Measurements from ENCODE around the gene DYNLT3.

Gene DYNLT3

DNA sequence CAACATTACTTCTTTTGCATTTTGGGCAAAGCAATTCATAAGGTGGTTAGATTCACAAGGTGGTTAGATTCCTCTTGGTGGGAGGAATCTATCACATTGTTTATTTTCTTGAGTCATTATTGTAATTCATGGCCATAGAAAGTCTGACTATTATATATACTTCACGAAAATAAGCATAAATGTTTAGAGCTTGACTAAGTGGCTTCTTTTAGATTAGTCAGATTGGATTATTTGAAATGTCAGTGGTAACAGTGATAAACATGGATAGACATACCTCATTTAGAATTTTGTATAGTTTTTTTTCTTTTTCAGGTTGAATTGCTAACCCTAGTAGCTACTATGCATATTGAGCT is 24.9 kb upstream of the DYNLT3 start:
- H3K36me3 ChIP-seq (ENCODE audit: control insufficient read depth, insufficient read depth, low read length), result no peaks in the 10 kb centered on the region
- H3K27ac ChIP-seq (ENCODE audit: low read depth, low read length, severe bottlenecking), result no peak overlapping the region
- peaks cover 9% of the 10 kb centered on the region for H3K4me1 ChIP-seq (ENCODE audit: control insufficient read depth, insufficient read depth, low read length, poor library complexity, severe bottlenecking)
- no peak overlapping the region for H3K4me3 ChIP-seq (ENCODE audit: extremely low read depth, insufficient read depth, low read length, poor library complexity, severe bottlenecking)
- no CpG with 5 or more reads among the region's 1 CpG for WGBS, 2 experiments (ENCODE audit: insufficient coverage in 2 of 2)
- no peaks in the 10 kb centered on the region for H3K9me3 ChIP-seq (ENCODE audit: control insufficient read depth, low read length)

DNA sequence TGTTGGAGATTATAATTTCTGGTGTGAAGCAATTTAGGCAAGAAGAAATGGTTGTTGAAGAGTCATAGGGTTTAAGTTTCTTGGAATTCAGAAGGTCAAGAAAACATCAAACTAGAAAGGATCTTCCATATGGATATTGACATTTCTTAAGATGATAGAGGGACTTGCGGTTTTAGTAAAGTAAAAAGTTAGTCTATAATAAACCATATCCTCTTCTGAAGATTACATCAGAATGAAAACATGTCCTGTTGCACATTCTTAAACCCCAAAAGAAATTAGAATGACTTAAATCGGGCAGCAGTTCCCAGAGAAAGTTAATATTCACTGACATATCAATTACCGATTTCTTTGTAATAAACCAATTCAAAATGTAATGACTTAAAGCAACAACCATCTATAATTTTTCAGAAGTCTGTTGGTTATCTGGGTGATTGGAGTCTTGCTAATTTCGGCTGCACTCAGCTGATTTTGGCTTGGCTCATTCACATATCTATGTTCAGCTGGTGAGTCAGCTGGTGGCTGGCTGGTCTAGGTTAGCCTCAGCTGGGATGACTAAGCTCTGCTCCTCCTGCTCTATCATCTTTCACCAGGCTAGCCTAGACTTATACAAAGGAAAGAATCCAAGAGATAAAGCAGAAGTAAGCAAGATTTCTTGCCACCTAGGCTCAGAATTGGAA is 24.4 kb upstream of the DYNLT3 start:
- peaks cover 9% of the 10 kb centered on the region for H3K4me1 ChIP-seq (ENCODE audit: control insufficient read depth, insufficient read depth, low read length, poor library complexity, severe bottlenecking)
- H3K27ac ChIP-seq (ENCODE audit: low read depth, low read length, severe bottlenecking), result no peak overlapping the region
- WGBS, 2 experiments (ENCODE audit: insufficient coverage in 2 of 2), result no CpG with 5 or more reads among the region's 4 CpGs
- H3K36me3 ChIP-seq (ENCODE audit: control insufficient read depth, insufficient read depth, low read length), result no peaks in the 10 kb centered on the region
- H3K9me3 ChIP-seq (ENCODE audit: control insufficient read depth, low read length), result no peaks in the 10 kb centered on the region
- H3K4me3 ChIP-seq (ENCODE audit: extremely low read depth, insufficient read depth, low read length, poor library complexity, severe bottlenecking), result no peak overlapping the region

DNA sequence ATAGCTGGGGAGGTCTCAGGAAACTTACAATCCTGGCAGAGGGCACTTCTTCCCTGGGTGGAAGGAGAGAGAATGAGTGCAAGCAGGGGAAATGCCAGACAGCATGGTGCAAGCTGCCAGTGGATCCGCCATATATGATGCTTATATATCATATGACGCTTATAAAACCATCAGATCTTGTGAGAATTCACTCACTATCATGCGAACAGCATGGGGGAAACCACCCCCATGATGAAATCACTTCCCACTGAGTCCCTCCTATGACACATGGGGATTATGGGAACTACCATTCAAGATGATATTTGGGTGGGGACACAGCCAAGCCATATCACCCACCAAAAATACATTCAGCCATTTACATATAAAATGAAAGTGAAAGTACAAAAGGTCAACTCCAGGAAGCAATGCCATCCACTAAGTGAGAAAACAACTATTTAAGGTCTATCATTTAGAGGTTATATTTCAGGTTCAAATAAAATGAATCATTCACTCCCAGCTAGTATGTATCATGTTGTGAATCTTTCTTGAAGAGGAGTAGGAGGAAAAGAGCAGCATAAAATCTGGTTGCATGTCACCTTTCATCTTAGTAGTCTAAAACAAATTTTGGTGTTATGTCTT is 20.3 kb upstream of the DYNLT3 start:
- Histone ChIP-seq H3K4me1 (ENCODE audit: control insufficient read depth, insufficient read depth, low read length, poor library complexity, severe bottlenecking) (peaks cover 7% of the 10 kb centered on the region), H3K27ac (ENCODE audit: low read depth, low read length, severe bottlenecking) (no peak overlapping the region)
- no CpG with 5 or more reads among the region's 3 CpGs for WGBS, 2 experiments (ENCODE audit: insufficient coverage in 2 of 2)

DNA sequence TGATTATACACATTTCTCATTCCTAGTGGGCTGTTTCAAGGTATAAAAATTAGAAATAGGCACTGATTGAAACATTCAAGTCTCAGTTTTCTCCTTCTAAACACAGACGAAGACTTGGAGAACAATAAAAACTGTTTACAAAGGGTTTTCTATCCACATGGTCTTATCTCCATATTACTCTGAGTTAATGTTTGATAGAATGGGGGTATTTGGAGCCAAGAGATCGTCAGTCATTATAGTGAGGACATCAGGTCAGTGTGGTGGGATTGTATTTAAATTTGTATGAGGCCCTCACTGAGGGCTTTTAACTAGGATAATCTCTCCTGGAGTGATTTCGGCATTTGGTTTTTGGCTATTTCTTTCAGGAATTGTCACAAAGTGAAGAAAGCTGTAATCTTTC is 16.4 kb upstream of the DYNLT3 start:
- no peaks in the 10 kb centered on the region for H3K36me3 ChIP-seq (ENCODE audit: control insufficient read depth, insufficient read depth, low read length)
- H3K27ac ChIP-seq (ENCODE audit: low read depth, low read length, severe bottlenecking), result no peak overlapping the region
- no peak overlapping the region for H3K4me3 ChIP-seq (ENCODE audit: extremely low read depth, insufficient read depth, low read length, poor library complexity, severe bottlenecking)
- peaks cover 15% of the 10 kb centered on the region for H3K4me1 ChIP-seq (ENCODE audit: control insufficient read depth, insufficient read depth, low read length, poor library complexity, severe bottlenecking)
- WGBS, 2 experiments (ENCODE audit: insufficient coverage in 2 of 2), result no CpG with 5 or more reads among the region's 3 CpGs
- no peaks in the 10 kb centered on the region for H3K9me3 ChIP-seq (ENCODE audit: control insufficient read depth, low read length)

More for the DNA sequence above, 20.3 kb upstream of the DYNLT3 start:
- H3K36me3 ChIP-seq (ENCODE audit: control insufficient read depth, insufficient read depth, low read length), result no peaks in the 10 kb centered on the region
- no peak overlapping the region for H3K4me3 ChIP-seq (ENCODE audit: extremely low read depth, insufficient read depth, low read length, poor library complexity, severe bottlenecking)
- H3K9me3 ChIP-seq (ENCODE audit: control insufficient read depth, low read length), result no peaks in the 10 kb centered on the region

DNA sequence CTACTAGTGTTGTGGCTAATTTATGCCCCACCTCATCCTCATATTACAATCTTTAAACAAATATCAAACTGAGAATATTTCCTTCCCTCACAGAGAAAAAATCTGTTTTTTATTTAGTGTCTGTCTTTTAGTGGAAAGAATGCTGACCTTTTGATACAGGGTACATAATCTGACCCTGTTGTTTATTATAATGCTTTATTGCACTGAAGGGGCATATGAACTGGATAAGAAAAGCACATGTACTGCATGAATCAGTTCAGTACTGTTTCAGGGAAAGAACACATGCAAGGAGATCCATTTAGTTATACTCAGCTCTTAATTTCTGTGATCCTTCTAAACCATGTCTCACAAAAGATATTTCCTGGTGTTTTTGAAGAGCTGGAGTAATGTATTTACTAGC is 15.5 kb upstream of the DYNLT3 start:
- no peaks in the 10 kb centered on the region for H3K9me3 ChIP-seq (ENCODE audit: control insufficient read depth, low read length)
- peaks cover 15% of the 10 kb centered on the region for H3K4me1 ChIP-seq (ENCODE audit: control insufficient read depth, insufficient read depth, low read length, poor library complexity, severe bottlenecking)
- no peaks in the 10 kb centered on the region for H3K36me3 ChIP-seq (ENCODE audit: control insufficient read depth, insufficient read depth, low read length)
- H3K27ac ChIP-seq (ENCODE audit: low read depth, low read length, severe bottlenecking), result no peak overlapping the region
- no peak overlapping the region for H3K4me3 ChIP-seq (ENCODE audit: extremely low read depth, insufficient read depth, low read length, poor library complexity, severe bottlenecking)

DNA sequence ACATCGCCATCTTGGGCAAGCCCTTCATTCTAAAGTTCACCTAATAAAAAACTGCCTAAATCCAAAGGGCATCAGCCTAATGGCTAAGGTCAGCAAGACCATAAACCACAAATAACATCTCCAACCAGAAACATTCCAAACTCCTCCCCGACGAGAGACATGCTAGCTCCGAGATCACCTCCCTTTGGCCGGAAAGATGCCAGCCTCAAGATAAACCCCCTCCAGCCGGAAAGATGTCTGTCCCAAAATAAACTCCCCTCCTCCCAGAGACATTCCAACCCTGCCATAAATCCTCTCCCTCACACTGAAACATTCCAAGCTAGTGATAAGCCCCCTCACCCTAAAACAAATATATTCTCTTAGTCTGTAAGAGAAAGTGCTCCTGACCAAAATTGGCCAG is 13.3 kb upstream of the DYNLT3 start:
- H3K27ac ChIP-seq (ENCODE audit: low read depth, low read length, severe bottlenecking), result no peak overlapping the region
- WGBS, 2 experiments (ENCODE audit: insufficient coverage in 2 of 2), result no CpG with 5 or more reads among the region's 6 CpGs
- peaks cover 15% of the 10 kb centered on the region for H3K4me1 ChIP-seq (ENCODE audit: control insufficient read depth, insufficient read depth, low read length, poor library complexity, severe bottlenecking)
- no peaks in the 10 kb centered on the region for H3K9me3 ChIP-seq (ENCODE audit: control insufficient read depth, low read length)
- H3K36me3 ChIP-seq (ENCODE audit: control insufficient read depth, insufficient read depth, low read length), result no peaks in the 10 kb centered on the region
- no peak overlapping the region for H3K4me3 ChIP-seq (ENCODE audit: extremely low read depth, insufficient read depth, low read length, poor library complexity, severe bottlenecking)

DNA sequence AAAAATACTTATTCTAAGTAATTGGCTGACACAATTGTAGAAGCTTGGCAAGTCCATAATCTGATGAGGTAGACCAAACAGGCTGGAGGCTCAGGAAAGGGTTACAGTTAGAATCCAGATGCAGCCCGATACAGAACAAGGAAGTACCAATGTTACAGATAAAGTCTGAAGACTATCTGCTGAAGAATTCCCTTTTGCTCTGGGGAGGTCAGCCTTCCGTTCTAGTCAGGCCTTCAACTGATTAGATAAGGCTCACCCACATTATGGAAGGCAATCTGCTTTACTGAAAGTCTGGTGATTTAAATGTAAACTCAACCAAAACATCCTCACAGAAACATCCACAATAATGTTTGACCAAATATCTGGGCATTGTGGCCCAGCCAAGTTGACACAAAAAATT is 7.4 kb upstream of the DYNLT3 start:
- Histone ChIP-seq H3K9me3 (ENCODE audit: control insufficient read depth, low read length) (no peaks in the 10 kb centered on the region), H3K4me1 (ENCODE audit: control insufficient read depth, insufficient read depth, low read length, poor library complexity, severe bottlenecking) (peaks cover 3% of the 10 kb centered on the region), H3K4me3 (ENCODE audit: extremely low read depth, insufficient read depth, low read length, poor library complexity, severe bottlenecking) (no peak overlapping the region), H3K27ac (ENCODE audit: low read depth, low read length, severe bottlenecking) (no peak overlapping the region), H3K36me3 (ENCODE audit: control insufficient read depth, insufficient read depth, low read length) (no peaks in the 10 kb centered on the region)
- WGBS, 2 experiments (ENCODE audit: insufficient coverage in 2 of 2), result 80% methylated on average over 1 of the region's 2 CpGs; no CpG with 5 or more reads in 1 of the 2 experiments

DNA sequence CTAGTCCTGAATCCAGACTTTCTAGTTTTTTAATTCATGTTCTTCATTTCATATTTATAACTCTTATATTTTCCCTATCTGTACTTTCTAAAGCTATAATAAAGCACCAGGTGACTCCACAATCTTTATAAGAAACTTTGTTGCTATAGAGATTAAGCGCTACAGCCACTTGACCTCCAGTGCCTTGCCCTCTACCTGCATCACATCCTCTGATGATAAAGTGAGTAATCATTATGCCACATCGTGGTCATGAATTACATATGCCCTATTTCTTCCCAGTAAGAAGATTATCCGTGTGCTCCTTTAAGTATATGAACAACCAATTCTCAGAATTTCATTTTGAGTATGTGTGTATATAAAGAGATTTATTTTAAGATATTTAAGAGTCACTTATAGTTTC is 6.8 kb upstream of the DYNLT3 start:
- WGBS, 2 experiments (ENCODE audit: insufficient coverage in 2 of 2), result no CpG with 5 or more reads among the region's 3 CpGs
- H3K4me3 ChIP-seq (ENCODE audit: extremely low read depth, insufficient read depth, low read length, poor library complexity, severe bottlenecking), result no peak overlapping the region
- no peaks in the 10 kb centered on the region for H3K4me1 ChIP-seq (ENCODE audit: control insufficient read depth, insufficient read depth, low read length, poor library complexity, severe bottlenecking)
- no peak overlapping the region for H3K27ac ChIP-seq (ENCODE audit: low read depth, low read length, severe bottlenecking)
- H3K9me3 ChIP-seq (ENCODE audit: control insufficient read depth, low read length), result no peaks in the 10 kb centered on the region
- H3K36me3 ChIP-seq (ENCODE audit: control insufficient read depth, insufficient read depth, low read length), result no peaks in the 10 kb centered on the region

DNA sequence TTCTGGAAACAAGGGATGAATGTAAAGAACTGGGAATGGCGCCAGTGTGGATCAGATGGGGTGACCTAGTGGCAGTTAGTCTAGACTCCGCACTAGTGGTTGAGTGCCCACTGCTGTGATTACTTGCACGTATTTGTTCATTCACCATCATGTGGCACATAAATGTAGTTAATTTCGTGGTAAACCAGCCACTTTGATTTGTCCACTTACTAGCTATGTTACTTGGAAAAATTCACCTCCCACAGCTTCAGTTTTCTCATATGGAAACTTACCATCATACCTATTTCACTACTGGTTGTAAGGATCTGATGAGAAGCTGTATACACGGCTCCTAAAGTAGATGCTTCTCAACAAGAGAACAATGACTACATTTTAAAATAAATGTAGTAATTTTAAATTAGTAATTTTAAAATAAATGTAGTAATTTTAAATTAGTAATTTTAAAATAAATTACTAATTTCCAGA is 394 bp upstream of the DYNLT3 start:
- no peaks in the 10 kb centered on the region for H3K9me3 ChIP-seq (ENCODE audit: control insufficient read depth, low read length)
- peaks cover 5% of the 10 kb centered on the region for H3K4me1 ChIP-seq (ENCODE audit: control insufficient read depth, insufficient read depth, low read length, poor library complexity, severe bottlenecking)
- no CpG with 5 or more reads among the region's 5 CpGs for WGBS, 2 experiments (ENCODE audit: insufficient coverage in 2 of 2)
- peak overlapping the region; percentile 56 for H3K4me3 ChIP-seq (ENCODE audit: extremely low read depth, insufficient read depth, low read length, poor library complexity, severe bottlenecking)
- H3K27ac ChIP-seq (ENCODE audit: low read depth, low read length, severe bottlenecking), result no peak overlapping the region
- no peaks in the 10 kb centered on the region for H3K36me3 ChIP-seq (ENCODE audit: control insufficient read depth, insufficient read depth, low read length)

DNA sequence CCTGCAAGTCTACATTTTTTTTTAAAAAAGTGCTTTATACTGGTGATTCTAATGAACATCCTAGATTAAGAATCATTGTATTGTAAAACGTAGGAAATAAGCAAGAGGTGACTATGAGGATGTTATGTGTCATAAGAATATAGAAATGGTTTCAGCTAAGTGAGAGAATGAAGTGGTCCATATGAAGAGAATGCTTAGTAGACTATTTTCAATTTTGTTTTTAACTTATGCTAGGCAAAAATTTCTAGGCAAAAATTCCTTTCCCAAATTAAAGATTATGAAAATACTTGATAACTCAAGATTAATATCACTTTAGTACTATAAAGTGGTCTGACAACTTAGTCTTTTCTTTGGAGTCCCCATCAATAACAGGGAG is 825 bp downstream of the DYNLT3 start:
- Histone ChIP-seq H3K4me1 (ENCODE audit: control insufficient read depth, insufficient read depth, low read length, poor library complexity, severe bottlenecking) (peaks cover 5% of the 10 kb centered on the region), H3K9me3 (ENCODE audit: control insufficient read depth, low read length) (no peaks in the 10 kb centered on the region), H3K27ac (ENCODE audit: low read depth, low read length, severe bottlenecking) (peak overlapping the region; percentile 53), H3K36me3 (ENCODE audit: control insufficient read depth, insufficient read depth, low read length) (no peaks in the 10 kb centered on the region), H3K4me3 (ENCODE audit: extremely low read depth, insufficient read depth, low read length, poor library complexity, severe bottlenecking) (peak overlapping the region; percentile 56)
- WGBS, 2 experiments (ENCODE audit: insufficient coverage in 2 of 2), result no CpG with 5 or more reads among the region's 1 CpG

DNA sequence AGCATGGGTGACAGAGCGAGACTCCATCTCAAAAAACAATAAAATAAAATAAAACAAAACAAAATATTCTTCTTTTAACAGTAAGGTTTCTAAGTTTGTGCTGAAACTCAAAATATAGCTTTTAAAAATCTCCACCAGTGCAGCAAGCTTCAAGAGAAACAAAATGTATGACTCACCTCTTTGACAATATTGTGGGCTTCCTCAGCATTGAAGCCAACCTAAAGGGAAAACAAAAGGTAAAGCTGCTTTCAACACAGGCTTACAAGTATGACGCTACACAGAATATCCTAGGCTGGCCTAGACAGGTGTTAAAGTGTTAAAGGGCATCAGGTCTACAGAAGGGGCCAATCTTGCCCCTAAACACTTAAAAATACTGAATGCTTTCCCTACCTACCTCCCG is 1.2 kb downstream of the DYNLT3 start:
- WGBS, 2 experiments (ENCODE audit: insufficient coverage in 2 of 2), result no CpG with 5 or more reads among the region's 3 CpGs
- peaks cover 2% of the 10 kb centered on the region for H3K36me3 ChIP-seq (ENCODE audit: control insufficient read depth, insufficient read depth, low read length)
- H3K27ac ChIP-seq (ENCODE audit: low read depth, low read length, severe bottlenecking), result no peak overlapping the region
- no peaks in the 10 kb centered on the region for H3K9me3 ChIP-seq (ENCODE audit: control insufficient read depth, low read length)
- H3K4me1 ChIP-seq (ENCODE audit: control insufficient read depth, insufficient read depth, low read length, poor library complexity, severe bottlenecking), result peaks cover 5% of the 10 kb centered on the region
- peak overlapping the region; percentile 56 for H3K4me3 ChIP-seq (ENCODE audit: extremely low read depth, insufficient read depth, low read length, poor library complexity, severe bottlenecking)

All from mesodermal cell (in vitro differentiated cells).